Psoas muscle (tissue), 8 donors: Measurements from ENCODE around the gene BAIAP2. TPM values are rescaled to one million over a fixed set of nuclear protein-coding genes. Genes with fewer than 3 reads are reported as not detected.

Source experiments
- ATAC-seq, 4 donors: fragments of 200-7000 bp; cut with Tn5 transposase; one replicate each; pipeline ENCODE4 v1.9.1; 2020; ENCODE audit warnings: moderate library complexity in 3 of 4, mild to moderate bottlenecking in 2 of 4
- DNase-seq, 2 donors: peaks; one replicate each; pipeline ENCODE4 v3.0.0-alpha.2; 2020
- H3K27ac ChIP-seq: fragments of 200-600 bp; one replicate; pipeline ENCODE4 v1.8.0; 2022
- H3K27me3 ChIP-seq, 3 donors: fragments of 200-600 bp in 1 of 3; one replicate each; pipeline versions ENCODE4 v1.6.1 to v1.8.0; 2013 to 2022; ENCODE audit warnings: low read length in 2 of 3, mild to moderate bottlenecking in 2 of 3, moderate library complexity in 1 of 3; ENCODE audit not compliant: insufficient read depth in 3 of 3
- H3K36me3 ChIP-seq, 2 donors: fragments of 200-600 bp in 1 of 2; one replicate each; pipeline versions ENCODE4 v1.6.1 to v1.8.0; 2013 to 2022; ENCODE audit warnings: low read depth in 1 of 2, mild to moderate bottlenecking in 1 of 2, moderate library complexity in 1 of 2; ENCODE audit not compliant: insufficient read depth in 1 of 2
- H3K4me1 ChIP-seq: fragments of 200-600 bp; one replicate; pipeline ENCODE4 v1.8.0; 2022
- H3K4me3 ChIP-seq: fragments of 200-600 bp; one replicate; pipeline ENCODE4 v1.8.0; 2022; ENCODE audit warnings: mild to moderate bottlenecking
- H3K9me3 ChIP-seq: fragments of 200-600 bp; one replicate; pipeline ENCODE4 v1.8.0; 2022
- WGBS, 3 donors: extraction: QIAGEN DNeasy Blood & Tissue Kit; methylation state at CpG; one replicate each; pipeline versions ENCODE4 v1.1.6 to v1.1.7; 2013; 5-methylcytosine and 5-hydroxymethylcytosine counted together
- intact Hi-C, 2 donors: fragments of 100-400 bp; cut with DNase I; formaldehyde crosslinking; loops; one replicate each; pipeline versions ENCODE4 v1.11.0 to v1.14.2; 2022
- polyA plus RNA-seq, 3 donors: library from polyadenylated mRNA; stranded (reverse); fragments of 200-250 nt; gene quantifications; one replicate each; pipeline ENCODE4 v1.2.3, GENCODE V29; 2013
- total RNA-seq, 4 donors: library from RNA; stranded (reverse); fragmentation: NEBNext Ultra II Directional in 2 of 4; extraction: Animal tissue kit (Norgen Biotek cat#: 25700) in 2 of 4; gene quantifications; one replicate each; pipeline versions ENCODE4 v1.2.1 to v1.2.4, GENCODE V29; 2021 to 2023
- TF ChIP-seq, protein P1 (sequence below): fragments of 200-600 bp; IDR thresholded peaks from one replicate; pipeline ENCODE4 v1.8.0; 2022; ENCODE audit warnings: antibody characterized with exemption
- donor health status: healthy with polysubstance abuse.
- donor health status: DM: no; HTN: no; CAD: no; lungs with moderate emphysema.
- donor health status: Bipolar disorder and iron deficiency.
- donor health status: healthy.
- donor health status: DM: yes; HTN: yes; CAD: no.
- donor health status: DM: no; HTN: no; CAD: no.
- donor health status: DM: no; HTN: no; CAD: no.
- donor health status: DM: yes; HTN: yes; CAD: no.

The BAIAP2 gene
- total and polyA plus RNA-seq, 7 donors: 3.9 to 28.9 (median 8.6) TPM

DNA sequence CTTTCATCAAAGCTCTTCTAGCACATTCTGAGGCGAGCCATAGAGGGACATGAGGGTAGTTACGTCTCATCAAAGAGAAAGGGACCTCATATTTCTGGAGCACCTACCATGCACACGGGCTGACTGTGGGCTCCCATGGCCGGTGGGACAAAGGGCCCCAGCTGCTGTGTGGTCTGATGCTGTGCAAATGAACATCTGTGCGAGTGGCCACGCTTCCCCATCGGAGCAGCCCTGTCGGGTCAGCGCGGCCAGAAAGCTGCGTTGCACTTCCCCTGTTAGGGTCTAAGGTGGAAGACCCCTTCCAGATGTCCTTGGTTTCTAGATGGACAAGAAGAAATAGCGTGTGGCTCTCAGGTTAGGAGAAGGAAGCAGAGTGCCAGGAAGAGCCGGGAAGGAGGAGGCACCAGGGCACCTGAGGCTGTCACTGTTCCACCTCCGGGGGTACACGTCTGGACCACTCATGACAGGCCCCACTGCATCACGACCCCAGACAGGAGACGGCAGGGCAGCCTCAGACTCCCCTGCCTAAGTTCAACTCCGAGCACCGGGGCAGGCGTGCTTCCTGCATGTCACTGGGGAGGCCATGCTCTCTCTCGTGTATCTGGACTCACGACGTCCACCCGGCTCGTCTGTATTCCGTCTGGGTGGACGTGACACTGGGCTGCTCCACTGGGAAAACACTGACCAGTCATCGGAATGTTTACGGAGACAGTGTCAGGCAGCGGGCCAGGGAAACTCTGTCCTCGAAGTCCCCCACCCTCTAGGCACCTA, 8.5 kb upstream of the BAIAP2 start:
- Histone ChIP-seq H3K27me3 (peaks cover 0 to 36% (median 17%) of the 10 kb centered on the region in 3 donors), H3K36me3 (no peaks in the 10 kb centered on the region), H3K9me3 (no peaks in the 10 kb centered on the region), H3K4me1 (peaks cover 33% of the 10 kb centered on the region), H3K27ac (no peak overlapping the region), H3K4me3 (peak overlapping the region; percentile 39)
- peak; percentile 20 to 52 for DNase-seq
- TF ChIP-seq, protein P1, sequence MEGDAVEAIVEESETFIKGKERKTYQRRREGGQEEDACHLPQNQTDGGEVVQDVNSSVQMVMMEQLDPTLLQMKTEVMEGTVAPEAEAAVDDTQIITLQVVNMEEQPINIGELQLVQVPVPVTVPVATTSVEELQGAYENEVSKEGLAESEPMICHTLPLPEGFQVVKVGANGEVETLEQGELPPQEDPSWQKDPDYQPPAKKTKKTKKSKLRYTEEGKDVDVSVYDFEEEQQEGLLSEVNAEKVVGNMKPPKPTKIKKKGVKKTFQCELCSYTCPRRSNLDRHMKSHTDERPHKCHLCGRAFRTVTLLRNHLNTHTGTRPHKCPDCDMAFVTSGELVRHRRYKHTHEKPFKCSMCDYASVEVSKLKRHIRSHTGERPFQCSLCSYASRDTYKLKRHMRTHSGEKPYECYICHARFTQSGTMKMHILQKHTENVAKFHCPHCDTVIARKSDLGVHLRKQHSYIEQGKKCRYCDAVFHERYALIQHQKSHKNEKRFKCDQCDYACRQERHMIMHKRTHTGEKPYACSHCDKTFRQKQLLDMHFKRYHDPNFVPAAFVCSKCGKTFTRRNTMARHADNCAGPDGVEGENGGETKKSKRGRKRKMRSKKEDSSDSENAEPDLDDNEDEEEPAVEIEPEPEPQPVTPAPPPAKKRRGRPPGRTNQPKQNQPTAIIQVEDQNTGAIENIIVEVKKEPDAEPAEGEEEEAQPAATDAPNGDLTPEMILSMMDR: no peak
- intact Hi-C loops: loop anchor here in 1 of 2 donors (10.0 kb wide), 1 partner anchor 218 kb away; no protein-coding TSS in a partner anchor
- ATAC-seq: peak in 1 of 4 donors; percentile 45
- WGBS, 3 donors: 30 to 44% (median 33%) methylated on average over 31 of the region's 31 CpGs

DNA sequence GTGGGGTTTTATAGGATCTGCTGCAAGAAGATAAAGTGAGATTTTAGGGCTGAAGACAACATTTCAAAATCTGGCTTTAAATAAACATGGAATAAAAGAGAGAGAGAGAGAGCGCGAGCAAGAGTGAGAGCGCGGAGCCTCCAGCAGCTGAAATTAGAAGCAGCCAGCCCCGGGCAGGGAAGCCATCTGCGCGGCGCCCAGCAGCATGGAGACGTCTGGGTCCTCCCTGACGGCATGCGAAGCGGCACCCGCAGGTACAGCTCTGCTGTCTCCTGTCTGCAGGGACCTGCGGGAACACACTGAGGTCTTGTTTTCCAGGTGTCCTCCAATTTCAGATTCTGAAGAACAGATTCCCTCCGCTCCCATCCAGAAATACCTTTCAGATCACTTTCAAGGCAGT, 7.9 kb upstream of the BAIAP2 start:
- Histone ChIP-seq H3K27me3 (peaks cover 0 to 36% (median 17%) of the 10 kb centered on the region in 3 donors), H3K4me3 (peak overlapping the region; percentile 27), H3K36me3 (no peaks in the 10 kb centered on the region), H3K4me1 (peaks cover 28% of the 10 kb centered on the region), H3K27ac (no peak overlapping the region), H3K9me3 (no peaks in the 10 kb centered on the region)
- intact Hi-C loops: loop anchor here in 1 of 2 donors (10.0 kb wide), 1 partner anchor 218 kb away; no protein-coding TSS in a partner anchor
- 27 to 57% (median 37%) methylated on average over 15 of the region's 15 CpGs for WGBS, 3 donors
- TF ChIP-seq, protein P1: no peak
- DNase-seq (peak; percentile 17 to 46), ATAC-seq (peak in 2 of 4 donors; percentile 35 to 48)

DNA sequence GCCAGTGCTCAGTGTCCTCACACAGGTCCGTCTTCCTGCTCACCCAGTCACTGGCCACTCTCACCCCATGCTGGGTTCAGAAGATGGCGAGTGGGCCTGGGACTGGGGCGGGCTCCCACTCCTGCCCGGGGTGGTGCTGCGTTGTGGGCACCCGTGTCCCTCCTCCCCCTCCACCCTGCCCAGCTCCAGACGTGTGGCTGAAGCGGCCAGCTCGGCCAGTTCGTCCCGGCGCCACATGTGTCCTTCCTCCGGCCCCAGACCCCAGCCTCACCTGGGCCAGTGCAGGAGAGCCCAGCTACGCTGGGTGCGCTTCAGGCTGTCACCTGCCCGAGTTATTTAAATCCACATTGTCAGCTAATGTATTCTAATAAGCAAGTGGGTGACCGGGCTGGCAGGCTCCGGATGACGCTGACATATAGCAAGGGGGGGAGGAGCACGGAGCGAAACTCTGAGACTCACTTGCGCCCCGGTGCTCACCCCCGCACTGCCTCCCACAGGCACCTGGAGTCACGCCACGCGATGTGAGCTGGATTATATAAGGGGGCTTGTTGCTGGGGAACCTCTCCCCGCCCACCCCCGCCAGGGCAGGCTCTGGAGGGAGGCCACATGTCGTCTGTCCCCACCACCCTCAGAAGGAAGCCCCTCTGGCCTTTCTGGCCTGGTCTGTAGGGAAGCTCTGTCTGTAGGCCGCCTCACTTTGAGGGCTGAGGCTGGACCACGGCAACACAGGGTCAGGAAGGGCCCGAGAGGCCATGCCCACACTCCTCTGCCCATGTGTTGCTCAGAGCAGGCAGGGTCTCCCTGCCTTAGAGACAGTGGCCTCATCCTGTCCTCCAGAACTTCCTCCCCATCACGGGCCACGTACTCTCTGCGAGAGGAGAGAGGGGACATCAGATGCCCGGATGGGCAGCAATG, 7.1 kb upstream of the BAIAP2 start:
- no peak overlapping the region for H3K27ac ChIP-seq
- 64 to 66% (median 65%) methylated on average over 35 to 37 of the region's 37 CpGs for WGBS, 3 donors
- intact Hi-C loops: loop anchor here in 1 of 2 donors (10.0 kb wide), 1 partner anchor 217 kb away; no protein-coding TSS in a partner anchor
- H3K4me3 ChIP-seq: no peak overlapping the region
- no peaks in the 10 kb centered on the region for H3K36me3 ChIP-seq
- ATAC-seq: no peak
- DNase-seq: peak; percentile 13 to 51
- H3K27me3 ChIP-seq: peaks cover 0 to 36% (median 17%) of the 10 kb centered on the region in 3 donors
- H3K9me3 ChIP-seq: no peaks in the 10 kb centered on the region
- TF ChIP-seq, protein P1: no peak
- H3K4me1 ChIP-seq: peaks cover 25% of the 10 kb centered on the region

DNA sequence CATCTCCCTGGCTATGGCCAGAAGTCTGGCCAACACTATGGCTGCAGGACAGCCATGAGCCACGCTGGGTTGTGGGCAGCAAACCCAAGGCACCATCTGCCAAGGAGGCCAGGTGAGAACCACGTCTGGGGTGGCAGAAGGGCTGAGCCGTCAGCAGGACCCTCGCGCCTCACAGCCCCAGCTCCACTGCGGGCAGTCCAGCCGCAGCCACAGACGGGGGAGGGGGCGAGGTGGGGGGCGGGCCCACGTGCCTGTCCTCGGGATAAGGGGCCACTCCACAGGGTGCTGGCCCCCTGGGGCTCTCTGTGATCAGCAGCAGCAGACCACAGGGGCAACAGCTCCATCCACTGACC, 6.5 kb upstream of the BAIAP2 start:
- 36 to 53% (median 43%) methylated on average over 7 to 12 of the region's 12 CpGs for WGBS, 3 donors
- Histone ChIP-seq H3K4me3 (no peak overlapping the region), H3K27me3 (peaks cover 0 to 36% (median 17%) of the 10 kb centered on the region in 3 donors), H3K36me3 (no peaks in the 10 kb centered on the region), H3K27ac (no peak overlapping the region), H3K4me1 (peaks cover 25% of the 10 kb centered on the region), H3K9me3 (no peaks in the 10 kb centered on the region)
- TF ChIP-seq, protein P1: no peak
- intact Hi-C loops: loop anchor here in 1 of 2 donors (10.0 kb wide), 1 partner anchor 216 kb away; no protein-coding TSS in a partner anchor
- ATAC-seq (no peak), DNase-seq (peak; percentile 10 to 42)
